Suprapubic skin (tissue), 4 donors: ENCODE data around the gene LPP. TPM values are rescaled to one million over a fixed set of nuclear protein-coding genes. Genes with fewer than 3 reads are reported as not detected.

ENCODE experiments used
- DNase-seq, 2 donors: peaks; one replicate each; pipeline ENCODE4 v3.0.0-alpha.2; 2019; ENCODE audit warnings: low spot score in 2 of 2
- H3K27ac ChIP-seq: fragments of 200-600 bp; sonication (generic); one replicate; pipeline ENCODE4 v1.5.1; 2019
- H3K27me3 ChIP-seq: fragments of 200-600 bp; sonication (generic); one replicate; pipeline ENCODE4 v1.5.1; 2019
- H3K36me3 ChIP-seq: fragments of 200-600 bp; sonication (generic); one replicate; pipeline ENCODE4 v1.5.1; 2019
- H3K4me1 ChIP-seq: fragments of 200-600 bp; sonication (generic); one replicate; pipeline ENCODE4 v1.5.1; 2019
- H3K4me3 ChIP-seq: fragments of 200-600 bp; sonication (generic); one replicate; pipeline ENCODE4 v1.5.1; 2019; ENCODE audit warnings: mild to moderate bottlenecking
- H3K9me3 ChIP-seq: fragments of 200-600 bp; sonication (generic); one replicate; pipeline ENCODE4 v1.5.1; 2019
- CTCF ChIP-seq, 2 donors: fragments of 200-600 bp in 1 of 2; fragments of 450-650 bp in 1 of 2; sonication (generic) in 1 of 2; IDR thresholded peaks; one replicate each; pipeline ENCODE4 v1.5.1; 2016 to 2019; ENCODE audit warnings: antibody characterized with exemption in 2 of 2, mild to moderate bottlenecking in 1 of 2, moderate library complexity in 1 of 2
- EP300 ChIP-seq: sonication (generic); formaldehyde crosslinking; IDR thresholded peaks from one replicate; pipeline ENCODE4 v1.6.1; 2017; ENCODE audit warnings: antibody characterized with exemption
- POLR2A ChIP-seq, 2 donors: fragments of 450-650 bp; IDR thresholded peaks; one replicate each; pipeline ENCODE4 v1.6.1; 2017; ENCODE audit warnings: antibody characterized with exemption in 2 of 2, mild to moderate bottlenecking in 2 of 2, moderate library complexity in 2 of 2
- POLR2AphosphoS5 ChIP-seq, 3 donors: sonication (generic); formaldehyde crosslinking; IDR thresholded peaks; one replicate each; pipeline ENCODE4 v1.6.1; 2017; ENCODE audit warnings: antibody characterized with exemption in 3 of 3
- WGBS: methylation state at CpG from one replicate; pipeline ENCODE4 v1.1.5; 2018; 5-methylcytosine and 5-hydroxymethylcytosine counted together
- total RNA-seq, 4 donors: library from RNA; depleted of rRNA; stranded (reverse); fragments of >200 nt; gene quantifications; one replicate each; pipeline ENCODE4 v1.1.0, GENCODE V29; 2016

The LPP gene
- total RNA-seq, 4 donors from 2014 or later, result 56.8 to 127 (median 84.2) TPM

- Histone ChIP-seq H3K4me3 (no peak overlapping the region), H3K36me3 (no peaks in the 10 kb centered on the region), H3K27me3 (no peaks in the 10 kb centered on the region), H3K4me1 (peaks cover 25% of the 10 kb centered on the region), H3K9me3 (no peaks in the 10 kb centered on the region), H3K27ac (peak overlapping the region; percentile 89)
- 49% methylated on average over 3 of the region's 4 CpGs for WGBS
- DNase-seq, result no peak
- TF ChIP-seq POLR2AphosphoS5 (IDR thresholded peaks at IDR 0.05) (no peak), EP300 (no peak), CTCF (IDR thresholded peaks at IDR 0.05) (no peak), POLR2A (IDR thresholded peaks at IDR 0.05) (no peak)
These were observed 63.8 kb downstream of the LPP start for GRCh38 chr3:188217726-188218125.

- Histone ChIP-seq H3K36me3 (no peaks in the 10 kb centered on the region), H3K27me3 (no peaks in the 10 kb centered on the region), H3K9me3 (no peaks in the 10 kb centered on the region), H3K4me1 (peaks cover 34% of the 10 kb centered on the region), H3K4me3 (no peak overlapping the region), H3K27ac (peak overlapping the region; percentile 89)
- WGBS, result 84% methylated on average over 1 of the region's 1 CpG
- no peak for DNase-seq
- TF ChIP-seq CTCF (IDR thresholded peaks at IDR 0.05), result no peak
- no peak for TF ChIP-seq POLR2A (IDR thresholded peaks at IDR 0.05)
- no peak for TF ChIP-seq POLR2AphosphoS5 (IDR thresholded peaks at IDR 0.05)
- no peak for TF ChIP-seq EP300
These were observed 64.6 kb downstream of the LPP start for GRCh38 chr3:188218603-188219002.

GRCh38 chr3:188219147-188219546 lies 65.2 kb downstream of the LPP start:
- Histone ChIP-seq H3K27ac (peak overlapping the region; percentile 89), H3K36me3 (no peaks in the 10 kb centered on the region), H3K27me3 (no peaks in the 10 kb centered on the region), H3K4me1 (peaks cover 39% of the 10 kb centered on the region), H3K4me3 (no peak overlapping the region), H3K9me3 (no peaks in the 10 kb centered on the region)
- no peak for TF ChIP-seq CTCF (IDR thresholded peaks at IDR 0.05)
- no peak for TF ChIP-seq EP300
- no peak for TF ChIP-seq POLR2A (IDR thresholded peaks at IDR 0.05)
- TF ChIP-seq POLR2AphosphoS5 (IDR thresholded peaks at IDR 0.05), result no peak
- WGBS, result 91% methylated on average over 5 of the region's 5 CpGs
- DNase-seq, result no peak

- no peak for DNase-seq
- H3K4me3 ChIP-seq, result no peak overlapping the region
- peak overlapping the region; percentile 89 for H3K27ac ChIP-seq
- TF ChIP-seq POLR2AphosphoS5 (IDR thresholded peaks at IDR 0.05), result no peak
- peak; percentile 36 for TF ChIP-seq EP300
- H3K4me1 ChIP-seq, result peaks cover 39% of the 10 kb centered on the region
- H3K36me3 ChIP-seq, result no peaks in the 10 kb centered on the region
- 100% methylated on average over 5 of the region's 6 CpGs for WGBS
- H3K27me3 ChIP-seq, result no peaks in the 10 kb centered on the region
- H3K9me3 ChIP-seq, result no peaks in the 10 kb centered on the region
These were observed 66.3 kb downstream of the LPP start for GRCh38 chr3:188220097-188220788.

GRCh38 chr3:188220988-188221818 lies 67.2 kb downstream of the LPP start:
- peak in 1 of 2 donors; percentile 88 for DNase-seq
- Histone ChIP-seq H3K36me3 (no peaks in the 10 kb centered on the region), H3K4me3 (no peak overlapping the region), H3K27ac (peak overlapping the region; percentile 90), H3K27me3 (no peaks in the 10 kb centered on the region), H3K4me1 (peaks cover 39% of the 10 kb centered on the region), H3K9me3 (no peaks in the 10 kb centered on the region)
- TF ChIP-seq POLR2A (IDR thresholded peaks at IDR 0.05), result no peak
- peak; percentile 10 to 97 (median 88) for TF ChIP-seq POLR2AphosphoS5 (IDR thresholded peaks at IDR 0.05)
- TF ChIP-seq EP300, result peak; percentile 100
- WGBS, result 82% methylated on average over 11 of the region's 11 CpGs

GRCh38 chr3:188223936-188224335 lies 70.0 kb downstream of the LPP start:
- H3K4me1 ChIP-seq, result peaks cover 39% of the 10 kb centered on the region
- no peak for DNase-seq
- no peaks in the 10 kb centered on the region for H3K27me3 ChIP-seq
- TF ChIP-seq POLR2AphosphoS5 (IDR thresholded peaks at IDR 0.05), result no peak
- no peak for TF ChIP-seq CTCF (IDR thresholded peaks at IDR 0.05)
- no peak for TF ChIP-seq EP300
- TF ChIP-seq POLR2A (IDR thresholded peaks at IDR 0.05), result no peak
- no peak overlapping the region for H3K4me3 ChIP-seq
- WGBS, result 89% methylated on average over 3 of the region's 3 CpGs
- no peaks in the 10 kb centered on the region for H3K36me3 ChIP-seq
- peak overlapping the region; percentile 90 for H3K27ac ChIP-seq
- no peaks in the 10 kb centered on the region for H3K9me3 ChIP-seq
